ENCODE results near the gene MBLAC2. TPM values are rescaled to one million over a fixed set of nuclear protein-coding genes. Genes with fewer than 3 reads are reported as not detected.
A peak's percentile ranks its signal among the peaks of the same experiment; 100 is the strongest.

The MBLAC2 gene
- total RNA-seq (2014; rRNA removed; shearing (Covaris generic)): 2.3 and 4.1 TPM in 2 replicates

- DNase-seq (ENCODE audit: low read depth): peak; percentile 95
Measured at GRCh38 chr5:90474235-90475107, at the start of gene MBLAC2, which contains the start of gene POLR3G. Gene MBLAC2 (minus strand): TSS chr5:90474771. CDS start chr5:90474292, 479 bp downstream. Gene POLR3G (plus strand): TSS chr5:90474864. CDS start chr5:90485568, 10,704 bp downstream.

GRCh38 chr5:90519081-90519480 lies 44.5 kb upstream of the MBLAC2 start:
- DNase-seq (ENCODE audit: low read depth): no peak

GRCh38 chr5:90518661-90519060 lies 44.1 kb upstream of the MBLAC2 start:
- DNase-seq (ENCODE audit: low read depth): no peak

- no peak for DNase-seq (ENCODE audit: low read depth)
Measured at GRCh38 chr5:90514520-90514919, 39.9 kb upstream of the MBLAC2 start.

GRCh38 chr5:90510438-90510837 lies 35.9 kb upstream of the MBLAC2 start:
- DNase-seq (ENCODE audit: low read depth): no peak

- DNase-seq (ENCODE audit: low read depth): no peak
Measured at GRCh38 chr5:90506221-90506620, 31.6 kb upstream of the MBLAC2 start.

- no peak for DNase-seq (ENCODE audit: low read depth)
Measured at GRCh38 chr5:90504743-90505142, 30.2 kb upstream of the MBLAC2 start.

GRCh38 chr5:90503596-90503995 lies 29.0 kb upstream of the MBLAC2 start:
- no peak for DNase-seq (ENCODE audit: low read depth)

GRCh38 chr5:90495146-90495545 lies 20.6 kb upstream of the MBLAC2 start:
- no peak for DNase-seq (ENCODE audit: low read depth)

- no peak for DNase-seq (ENCODE audit: low read depth)
Measured at GRCh38 chr5:90494043-90494442, 19.5 kb upstream of the MBLAC2 start.

GRCh38 chr5:90488791-90489190 lies 14.2 kb upstream of the MBLAC2 start:
- no peak for DNase-seq (ENCODE audit: low read depth)

GRCh38 chr5:90484540-90484939 lies 10.0 kb upstream of the MBLAC2 start:
- no peak for DNase-seq (ENCODE audit: low read depth)

GRCh38 chr5:90483206-90483605 lies 8.6 kb upstream of the MBLAC2 start:
- DNase-seq (ENCODE audit: low read depth): no peak

- DNase-seq (ENCODE audit: low read depth): no peak
Measured at GRCh38 chr5:90480699-90481098, 6.1 kb upstream of the MBLAC2 start.

- DNase-seq (ENCODE audit: low read depth): no peak
Measured at GRCh38 chr5:90479611-90480385, 5.2 kb upstream of the MBLAC2 start.

- no peak for DNase-seq (ENCODE audit: low read depth)
Measured at GRCh38 chr5:90477621-90478215, 3.1 kb upstream of the MBLAC2 start.

- peak; percentile 25 for DNase-seq (ENCODE audit: low read depth)
Measured at GRCh38 chr5:90477073-90477472, 2.5 kb upstream of the MBLAC2 start.

- no peak for DNase-seq (ENCODE audit: low read depth)
Measured at GRCh38 chr5:90476391-90476790, 1.8 kb upstream of the MBLAC2 start.

- DNase-seq (ENCODE audit: low read depth): no peak
Measured at GRCh38 chr5:90475436-90475980, 937 bp upstream of the MBLAC2 start.

- DNase-seq (ENCODE audit: low read depth): peak; percentile 31
Measured at GRCh38 chr5:90473396-90474234, 956 bp downstream of the MBLAC2 start.

- no peak for DNase-seq (ENCODE audit: low read depth)
Measured at GRCh38 chr5:90472783-90473395, 1.7 kb downstream of the MBLAC2 start.
